HG03520 (cell line): ENCODE data around the gene RAB7A.
"Not testable (repeated sequence)": the region's sequence is repeated elsewhere in the genome, so short reads cannot be mapped to it uniquely, and the experiment has no call there.

Experiments used
- ATAC-seq: cut with Tn5 transposase; IDR thresholded peaks from one replicate; pipeline ENCODE4 v1.9.1; 2021; ENCODE audit warnings: mild to moderate bottlenecking, moderate library complexity; ENCODE audit not compliant: unreplicated experiment

RAB7A gene

GRCh38 chr3:128815318-128816064, 89.5 kb downstream of the RAB7A start:
- no peak for ATAC-seq

GRCh38 chr3:128818186-128818787, 92.3 kb downstream of the RAB7A start:
- ATAC-seq = no peak

DNA sequence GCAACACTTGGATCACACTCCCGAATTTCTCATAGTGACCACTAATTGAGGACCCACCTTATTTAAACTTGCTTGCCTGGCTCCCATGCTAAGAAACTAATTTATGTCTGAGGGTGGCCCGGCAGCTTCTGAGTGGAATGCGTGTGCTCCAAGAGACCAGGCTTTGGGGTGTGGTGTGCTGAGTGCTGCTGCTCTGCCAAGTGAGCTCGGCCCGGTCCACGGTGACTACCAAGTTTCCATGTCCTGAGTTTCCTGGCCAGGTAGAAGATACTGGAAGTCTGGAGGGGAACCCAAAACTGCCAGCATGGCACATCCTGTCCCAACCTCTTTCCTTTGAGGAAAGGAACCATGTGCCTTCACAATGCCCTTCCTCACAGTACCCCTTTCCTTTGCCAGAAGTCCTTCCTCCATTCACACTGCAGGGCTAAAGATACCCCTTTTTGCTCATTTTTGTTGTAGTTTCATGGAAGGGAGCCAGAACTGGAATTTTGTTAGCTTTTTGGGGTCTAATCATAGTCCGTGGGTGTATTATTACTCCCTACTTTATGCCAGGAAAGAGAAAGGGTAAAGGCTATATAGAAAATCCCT, 94.4 kb downstream of the RAB7A start:
- no peak for ATAC-seq

DNA sequence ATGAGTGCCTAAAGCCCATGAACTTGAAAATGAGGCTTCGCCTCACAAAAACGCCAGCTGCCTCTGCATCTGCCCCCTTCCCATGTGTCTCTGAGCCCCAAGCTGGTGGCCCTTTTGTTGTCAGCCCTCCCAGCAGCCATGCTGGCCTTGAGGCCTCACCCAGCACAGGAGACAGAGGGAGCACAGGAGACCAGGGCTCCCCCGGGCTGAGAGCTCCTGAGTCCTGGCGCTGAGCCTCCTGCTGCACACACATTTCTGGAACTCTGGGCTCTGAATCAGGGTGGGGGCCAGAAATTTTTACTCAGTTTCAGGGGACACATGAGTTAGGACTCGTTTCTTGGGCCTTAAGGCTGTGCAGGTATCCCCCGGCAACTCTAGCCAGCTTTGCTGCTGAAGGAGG, 97.0 kb downstream of the RAB7A start:
- ATAC-seq = no peak

GRCh38 chr3:128823631-128824030, 97.6 kb downstream of the RAB7A start:
- ATAC-seq = no peak

DNA sequence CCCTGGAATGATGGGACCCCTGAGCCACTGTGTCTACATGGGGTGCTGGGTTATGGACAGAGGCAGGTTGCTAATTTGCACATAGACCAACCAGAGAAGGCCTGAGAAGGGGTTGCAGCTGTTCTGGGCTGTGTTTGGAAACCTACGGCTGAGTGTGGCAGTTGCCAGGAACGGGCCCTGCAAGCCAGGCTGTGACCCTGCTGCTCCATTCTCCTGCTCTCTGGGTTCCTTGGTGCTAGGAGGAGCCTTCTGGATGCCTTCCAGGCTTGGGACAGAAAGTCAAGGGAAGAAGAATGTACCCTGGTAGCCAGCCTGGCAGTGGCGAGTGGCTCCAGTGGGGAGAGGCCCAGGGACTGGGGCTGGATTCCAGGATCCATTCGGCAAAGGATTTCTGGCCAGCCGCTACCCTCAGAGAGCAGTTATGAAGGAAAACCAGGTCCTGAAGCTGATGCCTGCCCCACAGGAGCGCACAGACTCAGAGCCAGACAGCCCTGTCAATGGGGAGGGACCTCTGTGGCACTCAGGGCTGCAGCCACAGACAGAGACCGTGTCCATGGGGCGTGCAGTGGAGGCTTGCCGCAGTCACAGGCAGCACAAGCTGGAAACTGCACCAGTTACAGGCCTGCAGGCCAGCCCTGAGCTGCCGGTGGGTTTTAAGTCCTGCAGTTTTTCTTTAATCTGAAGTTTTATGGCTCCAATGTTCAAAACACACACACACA, 98.3 kb downstream of the RAB7A start:
- ATAC-seq = no peak

GRCh38 chr3:128825117-128825725, 99.2 kb downstream of the RAB7A start:
- no peak for ATAC-seq

- ATAC-seq = not testable (repeated sequence)
Observed at GRCh38 chr3:128829087-128829486, 103.1 kb downstream of the RAB7A start.

- not testable (repeated sequence) for ATAC-seq
Observed at GRCh38 chr3:128829925-128830625, 104.1 kb downstream of the RAB7A start.

- ATAC-seq = not testable (repeated sequence)
Observed at GRCh38 chr3:128830762-128831161, 104.8 kb downstream of the RAB7A start.

GRCh38 chr3:128832979-128833378, 107.0 kb downstream of the RAB7A start:
- not testable (repeated sequence) for ATAC-seq

DNA sequence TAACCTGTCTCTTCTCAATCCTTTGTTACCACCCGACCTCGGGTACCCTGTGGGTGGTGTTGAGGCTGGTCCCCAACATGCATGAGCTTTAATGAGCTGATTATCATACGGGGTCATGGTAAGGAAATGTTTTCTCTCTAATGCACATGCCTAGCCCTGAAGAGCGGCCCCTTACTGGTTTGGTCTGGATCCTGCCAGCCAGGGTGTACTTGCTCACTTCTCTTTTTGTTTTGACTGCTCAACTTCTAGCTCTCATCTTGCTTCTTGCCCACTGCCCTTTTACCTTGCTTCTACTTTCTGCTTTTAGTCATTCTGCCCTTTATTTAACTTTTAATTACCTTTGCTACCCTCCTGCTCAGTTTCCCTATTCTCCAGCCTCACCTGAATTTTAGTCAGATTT, 109.1 kb downstream of the RAB7A start:
- no peak for ATAC-seq

DNA sequence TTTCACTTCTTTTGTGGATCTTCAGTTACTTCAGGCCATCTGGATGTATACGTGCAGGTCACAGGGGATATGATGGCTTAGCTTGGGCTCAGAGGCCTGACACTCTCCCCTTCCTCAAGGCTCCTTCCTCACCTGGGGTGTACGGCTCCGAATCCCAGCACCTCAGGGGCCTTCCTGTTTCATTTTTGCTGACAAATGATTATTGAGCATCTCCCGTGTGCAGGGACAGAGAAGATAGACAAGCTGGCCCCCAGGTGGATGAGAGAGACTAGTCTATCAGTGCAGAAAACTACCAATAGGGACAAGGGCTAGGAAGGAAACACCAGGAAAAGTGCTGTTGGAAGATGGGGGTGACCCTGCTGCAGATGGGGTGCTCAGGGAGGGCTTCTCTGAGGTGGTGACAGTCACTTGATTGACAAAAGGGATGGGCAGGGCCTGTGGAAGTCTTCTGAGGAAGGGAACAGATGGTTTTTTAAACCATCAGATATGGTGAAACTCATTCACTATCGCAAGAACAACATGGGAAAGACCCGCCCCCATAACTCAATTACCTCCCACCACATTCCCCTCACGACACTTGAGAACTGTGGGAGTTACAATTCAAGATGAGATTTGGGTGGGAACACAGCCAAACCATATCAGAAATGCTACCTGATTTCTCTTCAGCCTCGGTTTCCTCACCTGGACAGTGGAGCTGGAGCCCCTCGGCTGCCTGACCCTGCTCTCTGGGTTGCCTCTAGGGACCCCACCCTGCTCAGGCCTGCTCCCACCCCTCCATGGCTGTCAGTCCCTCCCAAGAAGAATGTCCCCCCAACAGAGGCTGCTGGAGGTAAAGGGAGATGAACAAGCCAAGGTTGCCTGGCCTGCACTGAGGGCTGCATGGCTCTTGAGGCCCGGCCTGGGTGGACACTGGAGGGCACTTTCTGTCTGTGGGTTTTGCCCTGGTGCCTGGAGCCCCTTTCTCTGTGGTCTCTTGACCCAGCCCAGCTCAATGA, 116.2 kb downstream of the RAB7A start:
- ATAC-seq = no peak

DNA sequence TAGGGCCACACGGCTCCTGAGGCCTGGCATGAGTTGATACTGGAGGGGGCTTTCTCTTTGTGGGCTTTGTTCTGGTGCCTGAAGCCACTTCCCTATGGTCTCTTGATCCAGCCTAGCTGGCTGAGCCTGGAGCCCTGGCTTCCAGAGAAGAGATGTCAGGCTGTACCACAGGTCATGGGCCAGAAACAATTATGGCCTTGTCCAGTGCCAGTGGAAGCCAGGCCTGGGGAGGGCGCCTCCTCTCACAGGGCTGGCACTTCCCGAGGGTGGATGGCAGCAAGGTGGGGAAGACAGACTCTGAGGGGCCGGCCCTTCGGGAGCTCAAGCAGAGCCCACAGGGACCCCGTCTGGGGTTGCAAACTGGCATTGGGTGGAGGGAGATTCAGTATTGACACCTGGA, 118.5 kb downstream of the RAB7A start:
- no peak for ATAC-seq

DNA sequence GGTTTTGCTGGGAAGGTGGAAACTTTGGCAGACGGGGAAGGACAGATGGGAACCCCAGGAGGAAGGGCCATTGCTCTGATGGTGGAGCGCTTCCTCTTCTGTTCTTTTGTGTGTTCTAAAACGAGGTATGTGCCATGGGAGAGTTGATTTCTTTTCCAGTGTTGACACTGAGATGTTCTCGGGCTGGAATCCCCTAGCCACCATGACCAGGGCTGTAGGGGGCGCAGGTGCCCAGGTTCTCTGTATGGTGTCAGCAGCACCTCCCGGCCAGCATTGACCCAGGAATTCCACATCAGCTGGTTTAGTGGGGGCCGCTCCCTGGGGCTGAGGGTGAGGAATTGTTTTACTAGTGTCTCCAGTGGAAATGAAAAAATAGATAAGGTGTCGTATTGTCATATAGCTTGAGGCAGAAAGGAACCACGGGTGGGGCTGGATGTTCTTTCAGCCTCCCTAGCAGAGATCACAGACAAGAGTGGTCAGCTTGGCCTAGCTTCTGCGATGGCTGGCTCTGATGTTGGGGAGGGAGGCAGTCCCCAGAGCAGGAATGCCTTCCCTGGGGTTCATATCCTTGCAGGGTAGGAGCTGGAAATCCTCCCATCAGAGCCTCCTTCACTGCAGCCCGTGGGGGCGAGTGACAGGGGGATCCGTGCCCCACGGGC, 119.3 kb downstream of the RAB7A start:
- no peak for ATAC-seq

DNA sequence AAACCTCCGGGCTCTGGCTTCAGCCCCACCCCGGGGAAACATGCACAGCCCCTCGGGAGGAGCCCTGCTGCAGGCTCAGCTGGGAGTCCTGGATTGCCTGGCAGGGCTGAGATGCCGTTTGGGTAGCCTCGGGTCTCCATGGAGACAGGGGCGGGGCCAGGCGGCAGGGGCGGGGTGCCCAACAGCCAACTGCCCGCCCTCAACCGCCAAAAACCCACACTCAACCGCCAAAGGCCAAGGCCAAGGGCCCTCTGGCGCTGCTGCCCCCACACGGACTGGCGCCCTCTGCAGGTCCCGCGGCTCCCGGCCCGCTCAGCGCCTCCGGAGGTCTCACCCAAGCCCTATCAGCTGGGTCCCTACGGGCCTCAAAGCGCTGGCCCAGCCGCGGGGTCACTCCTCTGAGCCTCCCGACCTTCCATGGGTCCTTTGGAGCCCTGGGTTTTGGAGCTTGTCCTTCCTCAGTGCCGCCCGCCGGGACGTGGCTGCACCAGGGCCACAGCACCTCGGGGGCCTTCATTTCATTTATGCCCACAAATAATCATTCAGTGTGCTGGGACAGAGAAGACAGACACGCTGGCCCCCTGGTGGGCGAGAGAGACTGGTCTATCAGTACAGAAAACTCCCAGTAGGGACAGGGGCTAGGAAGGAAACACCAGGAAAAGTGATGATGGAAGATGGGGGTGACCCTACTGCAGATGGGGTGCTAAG, 119.9 kb downstream of the RAB7A start:
- ATAC-seq = peak; percentile 66

- ATAC-seq = no peak
Observed at GRCh38 chr3:128846486-128846891, 120.5 kb downstream of the RAB7A start.

- no peak for ATAC-seq
Observed at GRCh38 chr3:128847666-128848370, 121.8 kb downstream of the RAB7A start.
